Measurements from ENCODE around the gene FAM168A.

The FAM168A gene

DNA sequence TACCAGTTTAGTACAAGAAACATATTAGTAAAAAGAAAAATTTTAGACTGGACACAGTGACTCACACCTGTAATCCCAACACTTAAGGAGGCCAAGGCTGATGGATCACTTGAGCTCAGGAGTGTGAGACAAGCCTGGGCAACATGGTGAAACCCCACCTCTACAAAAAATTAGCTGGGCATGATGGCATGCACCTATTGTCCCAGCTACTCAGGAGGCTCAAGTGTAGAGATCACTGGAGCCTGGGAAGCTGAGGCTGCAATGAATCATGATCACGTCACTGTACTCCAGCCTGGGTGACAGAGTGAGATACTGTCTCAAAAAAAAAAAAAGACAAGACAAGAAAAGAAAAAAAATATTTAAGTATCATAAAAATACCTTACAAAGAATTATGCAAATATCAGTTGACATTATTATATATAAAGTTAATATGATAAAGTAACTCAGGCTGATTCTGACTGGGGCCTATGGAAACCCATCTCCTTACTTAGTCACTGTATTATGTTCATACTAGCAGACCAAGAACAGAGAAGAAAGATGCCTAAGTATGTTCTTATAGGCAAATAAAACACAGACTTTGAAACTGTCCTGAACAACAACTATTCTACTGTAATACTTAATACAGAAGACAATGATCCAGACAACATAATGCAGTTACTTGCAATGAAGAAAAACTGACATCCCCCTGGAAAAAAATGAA, 27.3 kb downstream of the FAM168A start:
- H3K9ac ChIP-seq (ENCODE audit: low read depth, low read length) = no peak overlapping the region
- H3K27me3 ChIP-seq (ENCODE audit: control insufficient read depth, insufficient read depth, low read length) = no peaks in the 10 kb centered on the region
- H3K4me1 ChIP-seq (ENCODE audit: control insufficient read depth, insufficient read depth, low read length) = peaks cover 20% of the 10 kb centered on the region
- H3K36me3 ChIP-seq (ENCODE audit: insufficient read depth, low read length) = no peaks in the 10 kb centered on the region
- H3K4me3 ChIP-seq (ENCODE audit: low read length) = no peak overlapping the region
- no peaks in the 10 kb centered on the region for H3K9me3 ChIP-seq (replicated peaks; ENCODE audit: low read length)
- no peak overlapping the region for H3K4me2 ChIP-seq (ENCODE audit: low read length)

DNA sequence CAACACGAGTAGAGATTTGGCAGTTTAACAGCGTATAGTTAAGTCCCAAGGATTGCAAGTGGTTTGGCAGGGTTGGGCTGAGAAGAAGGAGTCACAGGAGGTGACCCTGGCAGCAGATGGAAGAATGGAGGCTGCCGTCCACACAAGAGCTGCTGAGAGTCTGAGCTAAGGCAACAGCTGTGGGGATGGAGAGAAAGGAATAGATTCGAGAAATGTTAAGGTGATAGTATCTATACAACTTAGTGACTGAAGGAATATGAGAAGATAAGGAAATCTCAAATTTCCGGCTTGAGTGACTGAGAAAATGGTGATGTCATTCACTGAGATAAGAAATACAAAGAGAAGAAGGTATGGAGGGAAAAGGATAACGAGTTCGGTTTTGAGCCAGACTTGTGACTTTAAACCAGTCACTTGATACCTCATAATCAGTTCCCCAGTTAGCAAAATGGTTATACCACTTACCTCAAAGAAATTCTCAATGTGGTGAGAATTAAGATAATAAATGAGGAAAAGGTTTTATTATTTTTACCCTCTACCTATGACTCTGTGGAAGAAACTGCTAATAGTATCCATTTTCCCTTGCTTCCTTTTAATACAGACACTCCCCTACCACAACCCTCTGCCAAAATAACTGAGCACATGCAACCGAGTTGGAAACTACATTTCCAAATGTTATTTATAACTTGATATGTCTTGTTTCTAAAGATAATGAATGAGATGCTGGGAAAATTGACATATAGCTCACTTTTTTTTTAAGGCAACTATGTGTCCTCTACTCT, 30.7 kb downstream of the FAM168A start:
- Histone ChIP-seq H3K9ac (ENCODE audit: low read depth, low read length) (no peak overlapping the region), H3K4me1 (ENCODE audit: control insufficient read depth, insufficient read depth, low read length) (peaks cover 20% of the 10 kb centered on the region), H3K9me3 (replicated peaks; ENCODE audit: low read length) (no peaks in the 10 kb centered on the region), H3K4me2 (ENCODE audit: low read length) (no peak overlapping the region), H3K4me3 (ENCODE audit: low read length) (no peak overlapping the region), H3K27me3 (ENCODE audit: control insufficient read depth, insufficient read depth, low read length) (no peaks in the 10 kb centered on the region), H3K36me3 (ENCODE audit: insufficient read depth, low read length) (no peaks in the 10 kb centered on the region)

DNA sequence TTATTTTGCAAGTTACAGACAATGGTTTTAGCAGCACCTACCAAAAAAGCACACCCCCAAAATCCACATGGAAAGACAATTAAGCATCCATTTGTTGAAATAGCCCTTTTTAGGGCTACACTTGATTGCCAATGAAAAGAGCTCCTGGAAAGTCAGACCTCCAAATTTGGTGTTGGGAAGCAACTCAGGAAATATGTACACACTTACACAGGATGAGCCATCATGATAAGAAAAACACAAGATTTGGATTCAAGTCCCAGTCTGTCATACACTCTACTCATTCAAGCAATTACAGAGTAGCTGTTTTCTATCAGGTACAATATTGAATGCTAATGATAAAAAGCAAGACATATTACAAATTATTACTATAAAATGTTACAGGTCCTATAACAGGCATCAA, 31.5 kb downstream of the FAM168A start:
- Histone ChIP-seq H3K9ac (ENCODE audit: low read depth, low read length) (no peak overlapping the region), H3K4me2 (ENCODE audit: low read length) (no peak overlapping the region), H3K4me1 (ENCODE audit: control insufficient read depth, insufficient read depth, low read length) (peaks cover 20% of the 10 kb centered on the region), H3K27me3 (ENCODE audit: control insufficient read depth, insufficient read depth, low read length) (no peaks in the 10 kb centered on the region), H3K9me3 (replicated peaks; ENCODE audit: low read length) (no peaks in the 10 kb centered on the region), H3K36me3 (ENCODE audit: insufficient read depth, low read length) (no peaks in the 10 kb centered on the region), H3K4me3 (ENCODE audit: low read length) (no peak overlapping the region)

DNA sequence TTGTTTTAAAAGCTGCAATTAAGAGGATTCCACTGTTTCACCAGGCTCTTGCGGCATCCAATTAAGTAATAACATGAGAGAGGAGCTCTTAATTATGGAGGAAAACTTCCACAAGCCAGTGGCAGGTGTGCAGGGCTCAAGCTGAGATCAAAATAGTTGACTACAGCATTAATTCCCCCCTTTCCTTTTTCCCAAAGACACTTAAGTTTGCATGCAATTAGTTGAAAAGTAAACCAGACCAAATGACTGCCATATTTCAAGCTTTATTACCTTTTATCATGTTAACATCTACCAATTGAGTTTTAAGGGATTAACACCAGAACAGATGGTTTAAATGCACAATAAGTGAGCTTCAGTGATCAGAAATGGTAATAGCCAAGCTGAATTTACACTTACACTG, 32.1 kb downstream of the FAM168A start:
- Histone ChIP-seq H3K9ac (ENCODE audit: low read depth, low read length) (no peak overlapping the region), H3K4me3 (ENCODE audit: low read length) (no peak overlapping the region), H3K36me3 (ENCODE audit: insufficient read depth, low read length) (no peaks in the 10 kb centered on the region), H3K4me1 (ENCODE audit: control insufficient read depth, insufficient read depth, low read length) (peaks cover 19% of the 10 kb centered on the region), H3K4me2 (ENCODE audit: low read length) (no peak overlapping the region), H3K27me3 (ENCODE audit: control insufficient read depth, insufficient read depth, low read length) (no peaks in the 10 kb centered on the region), H3K9me3 (replicated peaks; ENCODE audit: low read length) (no peaks in the 10 kb centered on the region)

DNA sequence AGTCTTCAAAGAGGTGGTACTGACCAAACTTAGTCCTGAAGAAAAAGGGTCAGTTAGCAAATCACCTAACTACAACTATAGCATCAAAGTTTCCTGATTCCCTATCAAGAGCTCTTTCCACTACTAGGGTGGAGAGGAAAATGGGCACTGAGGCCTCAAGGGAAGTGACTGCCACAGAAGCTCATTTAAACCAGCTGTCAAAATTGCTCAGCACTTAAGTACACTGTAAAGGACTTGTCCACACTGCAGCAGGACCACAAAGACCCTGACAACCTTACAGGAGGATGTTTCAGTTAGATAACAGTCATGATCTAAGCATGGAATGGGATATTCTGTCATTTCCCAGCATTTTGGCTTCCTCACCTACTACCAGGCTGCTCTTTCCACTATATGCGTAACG, 33.0 kb downstream of the FAM168A start:
- Histone ChIP-seq H3K27me3 (ENCODE audit: control insufficient read depth, insufficient read depth, low read length) (no peaks in the 10 kb centered on the region), H3K9me3 (replicated peaks; ENCODE audit: low read length) (no peaks in the 10 kb centered on the region), H3K36me3 (ENCODE audit: insufficient read depth, low read length) (no peaks in the 10 kb centered on the region), H3K4me3 (ENCODE audit: low read length) (no peak overlapping the region), H3K4me2 (ENCODE audit: low read length) (no peak overlapping the region), H3K4me1 (ENCODE audit: control insufficient read depth, insufficient read depth, low read length) (peaks cover 10% of the 10 kb centered on the region), H3K9ac (ENCODE audit: low read depth, low read length) (no peak overlapping the region)

DNA sequence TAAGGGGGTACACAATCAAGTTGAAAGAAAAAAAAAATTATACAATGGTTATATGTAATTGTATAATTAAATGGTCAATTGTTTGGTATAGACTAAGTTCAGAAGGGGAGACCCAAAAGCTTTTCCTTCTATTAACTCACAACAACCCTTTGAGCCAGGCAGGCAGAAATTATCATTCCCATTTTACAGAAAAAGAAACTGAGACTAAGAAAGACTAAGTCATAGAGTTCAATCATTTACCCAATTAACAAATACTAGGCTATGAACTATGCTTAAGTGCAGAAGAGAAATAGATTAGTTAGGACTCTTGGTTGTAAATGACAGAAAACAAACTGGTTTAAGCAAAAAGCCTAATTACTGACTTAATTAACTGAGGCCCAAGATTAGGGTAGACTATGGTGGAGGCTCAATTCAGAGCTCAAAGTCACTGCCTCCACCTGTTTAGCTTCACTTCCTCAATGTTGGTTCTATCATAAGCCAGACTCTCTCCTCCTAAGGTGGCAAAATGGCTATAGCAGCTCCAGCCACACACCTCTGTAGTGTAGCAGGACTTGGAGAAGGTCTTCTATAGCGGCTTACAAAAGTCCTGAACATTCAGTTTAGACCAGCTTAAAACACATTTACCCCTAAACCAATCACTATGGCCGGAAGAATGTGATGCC, 34.2 kb downstream of the FAM168A start:
- Histone ChIP-seq H3K27me3 (ENCODE audit: control insufficient read depth, insufficient read depth, low read length) (no peaks in the 10 kb centered on the region), H3K4me1 (ENCODE audit: control insufficient read depth, insufficient read depth, low read length) (peaks cover 8% of the 10 kb centered on the region), H3K36me3 (ENCODE audit: insufficient read depth, low read length) (no peaks in the 10 kb centered on the region), H3K4me2 (ENCODE audit: low read length) (no peak overlapping the region), H3K9me3 (replicated peaks; ENCODE audit: low read length) (no peaks in the 10 kb centered on the region), H3K4me3 (ENCODE audit: low read length) (no peak overlapping the region), H3K9ac (ENCODE audit: low read depth, low read length) (no peak overlapping the region)

DNA sequence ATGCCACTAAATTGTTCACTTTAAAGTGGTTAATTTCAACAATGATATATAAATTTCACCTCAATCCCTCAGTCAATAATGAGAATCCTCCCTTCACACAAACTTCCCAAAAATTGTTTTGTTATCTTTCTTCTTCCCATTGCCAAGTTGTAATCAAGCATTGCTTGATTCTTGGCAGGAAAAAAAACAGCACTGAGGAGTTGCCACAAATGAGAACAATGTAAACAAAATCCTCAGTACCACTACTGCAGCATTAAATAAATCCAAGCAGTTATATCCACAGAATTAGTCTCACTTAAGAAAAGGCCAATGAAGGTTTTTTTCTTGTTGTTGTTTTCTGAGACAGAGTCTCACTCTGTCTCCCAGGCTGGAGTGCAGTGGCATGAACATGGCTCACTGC, 38.2 kb downstream of the FAM168A start:
- Histone ChIP-seq H3K9ac (ENCODE audit: low read depth, low read length) (no peak overlapping the region), H3K4me2 (ENCODE audit: low read length) (no peak overlapping the region)

DNA sequence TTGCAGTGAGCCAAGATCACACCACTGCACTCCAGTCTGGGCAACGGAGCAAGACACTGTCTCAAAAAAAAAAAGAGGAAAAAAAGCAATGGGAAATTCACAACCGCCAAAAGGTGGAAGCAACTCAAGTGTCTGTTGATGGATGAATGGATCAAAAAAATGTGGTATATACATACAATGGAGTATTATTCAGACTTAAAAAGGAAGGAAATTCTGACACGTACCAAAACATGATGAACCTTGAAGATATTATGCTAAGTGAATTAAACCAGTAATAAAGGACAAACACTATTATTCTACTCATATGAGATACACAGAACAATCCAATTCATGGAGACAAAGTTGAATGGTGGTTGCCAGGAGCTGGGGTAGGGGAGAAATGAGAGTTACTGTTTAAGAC, 40.9 kb downstream of the FAM168A start:
- H3K36me3 ChIP-seq (ENCODE audit: insufficient read depth, low read length) = no peaks in the 10 kb centered on the region
- H3K27me3 ChIP-seq (ENCODE audit: control insufficient read depth, insufficient read depth, low read length) = no peaks in the 10 kb centered on the region
- no peak overlapping the region for H3K4me3 ChIP-seq (ENCODE audit: low read length)
- no peaks in the 10 kb centered on the region for H3K4me1 ChIP-seq (ENCODE audit: control insufficient read depth, insufficient read depth, low read length)
- no peaks in the 10 kb centered on the region for H3K9me3 ChIP-seq (replicated peaks; ENCODE audit: low read length)
- H3K4me2 ChIP-seq (ENCODE audit: low read length) = no peak overlapping the region
- H3K9ac ChIP-seq (ENCODE audit: low read depth, low read length) = no peak overlapping the region

More for the DNA sequence above, 38.2 kb downstream of the FAM168A start:
- H3K27me3 ChIP-seq (ENCODE audit: control insufficient read depth, insufficient read depth, low read length) = no peaks in the 10 kb centered on the region
- no peaks in the 10 kb centered on the region for H3K9me3 ChIP-seq (replicated peaks; ENCODE audit: low read length)
- no peaks in the 10 kb centered on the region for H3K36me3 ChIP-seq (ENCODE audit: insufficient read depth, low read length)
- H3K4me1 ChIP-seq (ENCODE audit: control insufficient read depth, insufficient read depth, low read length) = no peaks in the 10 kb centered on the region
- no peak overlapping the region for H3K4me3 ChIP-seq (ENCODE audit: low read length)

DNA sequence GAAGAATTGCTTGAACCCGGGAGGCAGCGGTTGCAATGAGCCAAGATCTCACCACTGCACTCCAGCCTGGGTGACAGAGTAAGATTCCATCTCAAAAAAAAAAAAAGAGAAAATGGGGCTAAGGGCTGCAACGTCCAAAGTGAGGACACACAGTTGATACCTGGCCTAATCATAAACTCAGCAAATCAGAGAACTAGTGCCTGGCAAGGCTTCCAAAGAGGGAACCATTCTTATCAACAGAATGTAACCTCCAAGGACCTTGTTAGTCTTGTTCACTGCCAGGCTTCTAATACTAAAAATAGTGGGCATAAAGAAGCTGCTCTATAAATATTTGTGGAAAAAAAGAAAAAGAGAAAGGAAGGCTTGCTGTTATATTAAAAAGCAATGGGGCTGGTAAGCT, 42.3 kb downstream of the FAM168A start:
- Histone ChIP-seq H3K4me2 (ENCODE audit: low read length) (no peak overlapping the region), H3K36me3 (ENCODE audit: insufficient read depth, low read length) (no peaks in the 10 kb centered on the region)

DNA sequence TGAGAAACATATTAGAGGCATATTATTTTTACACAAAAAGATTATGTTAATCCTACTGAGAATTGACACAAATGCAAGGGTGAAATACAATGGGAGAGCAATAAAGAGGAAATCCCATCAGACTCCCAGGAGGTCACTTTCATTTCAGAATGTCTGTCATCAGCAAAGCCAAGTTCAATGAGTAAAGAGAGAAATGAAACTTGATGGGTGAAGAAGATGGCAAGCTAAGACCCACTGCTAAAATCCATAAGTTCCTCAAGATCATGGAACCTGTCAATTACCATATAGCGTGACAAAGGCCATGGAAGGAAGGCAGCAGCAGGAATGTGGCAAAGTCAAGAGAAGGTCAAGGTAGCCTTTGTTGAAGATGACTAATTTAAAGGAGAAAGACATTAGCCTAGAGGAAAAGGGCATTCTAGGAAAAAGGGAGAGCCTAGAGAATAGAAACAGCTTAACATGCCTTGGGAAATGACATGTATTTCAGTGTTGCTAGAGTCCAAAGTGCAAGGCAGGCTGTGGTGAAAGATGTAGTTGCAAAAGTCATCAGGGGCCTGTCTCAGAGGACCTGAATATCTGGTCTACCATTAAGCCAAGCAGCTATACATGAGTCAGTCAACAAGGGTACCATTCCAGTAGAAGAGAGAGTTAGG, 43.1 kb downstream of the FAM168A start:
- Histone ChIP-seq H3K36me3 (ENCODE audit: insufficient read depth, low read length) (no peaks in the 10 kb centered on the region), H3K9me3 (replicated peaks; ENCODE audit: low read length) (no peaks in the 10 kb centered on the region), H3K4me2 (ENCODE audit: low read length) (no peak overlapping the region), H3K27me3 (ENCODE audit: control insufficient read depth, insufficient read depth, low read length) (no peaks in the 10 kb centered on the region), H3K9ac (ENCODE audit: low read depth, low read length) (no peak overlapping the region), H3K4me1 (ENCODE audit: control insufficient read depth, insufficient read depth, low read length) (no peaks in the 10 kb centered on the region), H3K4me3 (ENCODE audit: low read length) (no peak overlapping the region)

More for the DNA sequence above, 42.3 kb downstream of the FAM168A start:
- Histone ChIP-seq H3K9ac (ENCODE audit: low read depth, low read length) (no peak overlapping the region), H3K27me3 (ENCODE audit: control insufficient read depth, insufficient read depth, low read length) (no peaks in the 10 kb centered on the region), H3K9me3 (replicated peaks; ENCODE audit: low read length) (no peaks in the 10 kb centered on the region), H3K4me3 (ENCODE audit: low read length) (no peak overlapping the region), H3K4me1 (ENCODE audit: control insufficient read depth, insufficient read depth, low read length) (no peaks in the 10 kb centered on the region)

DNA sequence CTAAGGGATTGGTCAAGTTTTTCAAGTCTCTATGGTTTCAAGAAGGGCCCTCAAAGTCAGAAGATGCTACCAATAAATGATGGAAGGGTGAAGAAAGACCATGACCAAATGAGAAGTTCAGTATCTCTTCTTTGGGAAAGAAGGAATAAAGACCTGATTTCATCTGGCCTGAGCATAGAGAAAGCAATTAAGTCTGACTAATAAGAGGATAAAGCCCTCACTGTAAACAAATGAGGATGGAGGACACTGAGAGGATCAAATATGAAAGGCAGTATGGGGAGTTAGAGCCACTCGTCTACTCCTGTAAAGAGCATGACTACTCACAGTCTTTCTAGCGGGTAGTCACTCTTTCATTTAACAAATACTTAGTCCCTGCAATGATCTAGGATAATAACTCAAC, 44.6 kb downstream of the FAM168A start:
- Histone ChIP-seq H3K4me3 (ENCODE audit: low read length) (no peak overlapping the region), H3K27me3 (ENCODE audit: control insufficient read depth, insufficient read depth, low read length) (no peaks in the 10 kb centered on the region), H3K4me2 (ENCODE audit: low read length) (no peak overlapping the region), H3K9me3 (replicated peaks; ENCODE audit: low read length) (no peaks in the 10 kb centered on the region), H3K36me3 (ENCODE audit: insufficient read depth, low read length) (no peaks in the 10 kb centered on the region), H3K9ac (ENCODE audit: low read depth, low read length) (no peak overlapping the region), H3K4me1 (ENCODE audit: control insufficient read depth, insufficient read depth, low read length) (no peaks in the 10 kb centered on the region)
